GM23248 (cell line): ENCODE data around the gene TMBIM1. TPM values are rescaled to one million over a fixed set of nuclear protein-coding genes. Genes with fewer than 3 reads are reported as not detected.

Experiments used
- DNase-seq: peaks from one replicate; pipeline ENCODE4 v3.0.0-alpha.2; 2015
- H2AFZ ChIP-seq: fragments of 200-600 bp; sonication (generic); 2 replicates; pipeline ENCODE4 v1.6.1; 2016; ENCODE audit warnings: antibody characterized with exemption
- H3F3A ChIP-seq: fragments of 200-600 bp; sonication (generic); 2 replicates; pipeline ENCODE4 v1.6.1; 2016; ENCODE audit warnings: mild to moderate bottlenecking, antibody characterized with exemption, mixed run types; ENCODE audit not compliant: insufficient read depth
- H3K27ac ChIP-seq: fragments of 200-600 bp; sonication (generic); 2 replicates; pipeline ENCODE4 v1.5.1; 2016; ENCODE audit warnings: mild to moderate bottlenecking
- H3K27me3 ChIP-seq: fragments of 200-600 bp; sonication (generic); replicated peaks from 2 replicates; pipeline ENCODE4 v1.6.1; 2016; ENCODE audit warnings: mild to moderate bottlenecking; ENCODE audit not compliant: insufficient read depth
- H3K36me3 ChIP-seq: fragments of 200-600 bp; sonication (generic); 2 replicates; pipeline ENCODE4 v1.6.1; 2016; ENCODE audit warnings: low read depth, mild to moderate bottlenecking
- H3K4me1 ChIP-seq: fragments of 200-600 bp; sonication (generic); 2 replicates; pipeline ENCODE4 v1.6.1; 2016; ENCODE audit warnings: mild to moderate bottlenecking; ENCODE audit not compliant: insufficient read depth
- H3K4me2 ChIP-seq: fragments of 200-600 bp; sonication (generic); one replicate; pipeline ENCODE4 v1.6.1; 2016; ENCODE audit warnings: mild to moderate bottlenecking; ENCODE audit not compliant: unreplicated experiment
- H3K4me3 ChIP-seq: fragments of 200-600 bp; sonication (generic); 2 replicates; pipeline ENCODE4 v1.5.1; 2016; ENCODE audit warnings: mild to moderate bottlenecking
- H3K79me2 ChIP-seq: fragments of 200-600 bp; sonication (generic); 2 replicates; pipeline ENCODE4 v1.6.1; 2016; ENCODE audit warnings: mild to moderate bottlenecking; ENCODE audit not compliant: insufficient read depth
- H3K9ac ChIP-seq: fragments of 200-600 bp; sonication (generic); 2 replicates; pipeline ENCODE4 v1.6.1; 2016; ENCODE audit warnings: mild to moderate bottlenecking
- H3K9me2 ChIP-seq: fragments of 200-600 bp; sonication (generic); 2 replicates; pipeline ENCODE4 v1.6.1; 2016; ENCODE audit warnings: mixed run types, mild to moderate bottlenecking, moderate library complexity; ENCODE audit not compliant: insufficient read depth
- H3K9me3 ChIP-seq: fragments of 200-600 bp; sonication (generic); one replicate; pipeline ENCODE4 v1.6.1; 2017; ENCODE audit warnings: low read depth
- H4K20me1 ChIP-seq: fragments of 200-600 bp; sonication (generic); 2 replicates; pipeline ENCODE4 v1.6.0; 2016; ENCODE audit not compliant: insufficient read depth
- EZH2 ChIP-seq: fragments of 200-600 bp; sonication (generic); IDR thresholded peaks from 2 replicates; pipeline ENCODE4 v1.6.1; 2018; ENCODE audit warnings: antibody characterized with exemption, mild to moderate bottlenecking; ENCODE audit not compliant: insufficient read depth, poor library complexity, severe bottlenecking
- EZH2phosphoT487 ChIP-seq: fragments of 200-600 bp; sonication (generic); IDR thresholded peaks from 2 replicates; pipeline ENCODE4 v1.6.1; 2018; ENCODE audit warnings: antibody characterized with exemption, moderate library complexity, mild to moderate bottlenecking, low read depth; ENCODE audit not compliant: insufficient read depth
- WGBS, 2 experiments: methylation state at CpG; one replicate each; pipeline ENCODE4 v1.1.6; 2015 to 2017; ENCODE audit warnings: low lambda C conversion rate in 2 of 2, low coverage in 1 of 2; ENCODE audit errors: missing lambda C conversion rate in 2 of 2; 5-methylcytosine and 5-hydroxymethylcytosine counted together
- in situ Hi-C: fragments of 300-500 bp; cut with MboI; formaldehyde crosslinking; loops from 2 replicates; pipeline ENCODE4 v1.15.0; 2020
- polyA plus RNA-seq: library from polyadenylated mRNA; unstranded; fragments of >200 nt; fragmentation: Nextera tagmentation; extraction: Ambion mirVana; gene quantifications from 2 replicates; pipeline ENCODE4 v1.2.1, GENCODE V29; 2016
- total RNA-seq: library from RNA; depleted of rRNA; stranded (reverse); fragments of >200 nt; shearing (Covaris generic); gene quantifications from 2 replicates; pipeline ENCODE4 v1.2.3, GENCODE V29; 2014

The TMBIM1 gene
- total and polyA plus RNA-seq, 2 experiments from 2014 or later: 166 to 178 TPM

GRCh38 chr2:218310853-218311540 lies 18.7 kb upstream of the TMBIM1 start:
- Histone ChIP-seq H3F3A (no peaks in the 10 kb centered on the region), H2AFZ (no peak overlapping the region), H3K27me3 (no peaks in the 10 kb centered on the region), H3K4me3 (no peak overlapping the region), H3K79me2 (no peaks in the 10 kb centered on the region), H3K4me2 (no peak overlapping the region), H3K36me3 (no peaks in the 10 kb centered on the region), H3K4me1 (no peaks in the 10 kb centered on the region), H4K20me1 (no peaks in the 10 kb centered on the region), H3K9ac (no peak overlapping the region), H3K9me2 (no peaks in the 10 kb centered on the region), H3K27ac (no peak overlapping the region), H3K9me3 (no peaks in the 10 kb centered on the region)
- WGBS, 2 experiments: 79 to 81% methylated on average over 11 of the region's 11 CpGs
- TF ChIP-seq EZH2: no peak
- TF ChIP-seq EZH2phosphoT487: no peak
- in situ Hi-C loops: no loop called here
- DNase-seq: no peak

GRCh38 chr2:218307415-218308090 lies 15.2 kb upstream of the TMBIM1 start:
- Histone ChIP-seq H4K20me1 (no peaks in the 10 kb centered on the region), H3K79me2 (no peaks in the 10 kb centered on the region), H3F3A (no peaks in the 10 kb centered on the region), H3K9me3 (no peaks in the 10 kb centered on the region), H3K4me3 (no peak overlapping the region), H3K9ac (no peak overlapping the region), H3K9me2 (no peaks in the 10 kb centered on the region), H2AFZ (no peak overlapping the region), H3K27me3 (no peaks in the 10 kb centered on the region; the same call in 1 of the 2 replicates), H3K4me2 (no peak overlapping the region), H3K4me1 (no peaks in the 10 kb centered on the region), H3K27ac (no peak overlapping the region), H3K36me3 (no peaks in the 10 kb centered on the region)
- WGBS, 2 experiments: 82 to 86% methylated on average over 6 of the region's 6 CpGs
- TF ChIP-seq EZH2phosphoT487 (no peak), EZH2 (no peak)
- DNase-seq: no peak
- in situ Hi-C loops: no loop called here

GRCh38 chr2:218306184-218306920 lies 14.0 kb upstream of the TMBIM1 start:
- H3K79me2 ChIP-seq: no peaks in the 10 kb centered on the region
- H3K4me1 ChIP-seq: no peaks in the 10 kb centered on the region
- no peaks in the 10 kb centered on the region for H3K36me3 ChIP-seq
- H3F3A ChIP-seq: no peaks in the 10 kb centered on the region
- no peaks in the 10 kb centered on the region; the same call in 1 of the 2 replicates for H3K27me3 ChIP-seq
- 70 to 73% methylated on average over 9 of the region's 9 CpGs for WGBS, 2 experiments
- H2AFZ ChIP-seq: no peak overlapping the region
- TF ChIP-seq EZH2 (no peak), EZH2phosphoT487 (no peak)
- H3K9me2 ChIP-seq: no peaks in the 10 kb centered on the region
- no peak overlapping the region for H3K4me3 ChIP-seq
- H3K27ac ChIP-seq: no peak overlapping the region
- H3K4me2 ChIP-seq: no peak overlapping the region
- in situ Hi-C loops: no loop called here
- no peak for DNase-seq
- H3K9me3 ChIP-seq: no peaks in the 10 kb centered on the region
- H3K9ac ChIP-seq: no peak overlapping the region
- no peaks in the 10 kb centered on the region for H4K20me1 ChIP-seq

GRCh38 chr2:218305383-218305782 lies 13.1 kb upstream of the TMBIM1 start:
- DNase-seq: no peak
- H3F3A ChIP-seq: no peaks in the 10 kb centered on the region
- TF ChIP-seq EZH2phosphoT487 (no peak), EZH2 (no peak)
- H3K27ac ChIP-seq: no peak overlapping the region
- 55 to 59% methylated on average over 5 of the region's 5 CpGs for WGBS, 2 experiments
- no peaks in the 10 kb centered on the region for H3K9me3 ChIP-seq
- H3K79me2 ChIP-seq: no peaks in the 10 kb centered on the region
- H3K36me3 ChIP-seq: no peaks in the 10 kb centered on the region
- no peaks in the 10 kb centered on the region; the same call in 1 of the 2 replicates for H3K27me3 ChIP-seq
- H4K20me1 ChIP-seq: no peaks in the 10 kb centered on the region
- H3K4me2 ChIP-seq: no peak overlapping the region
- no peaks in the 10 kb centered on the region for H3K4me1 ChIP-seq
- in situ Hi-C loops: no loop called here
- no peak overlapping the region for H3K4me3 ChIP-seq
- no peak overlapping the region for H3K9ac ChIP-seq
- no peak overlapping the region for H2AFZ ChIP-seq
- no peaks in the 10 kb centered on the region for H3K9me2 ChIP-seq
